ENCODE data around the gene AKR1B15. TPM values are rescaled to one million over a fixed set of nuclear protein-coding genes. Genes with fewer than 3 reads are reported as not detected.
"Not testable (repeated sequence)": the region's sequence is repeated elsewhere in the genome, so short reads cannot be mapped to it uniquely, and the experiment has no call there.

AKR1B15 gene
- total RNA-seq, 2 donors from 2014 or later, result 0.27 to 0.28 TPM

GRCh38 chr7:134552105-134552504 lies 3.2 kb downstream of the AKR1B15 start:
- TF ChIP-seq, protein P1, sequence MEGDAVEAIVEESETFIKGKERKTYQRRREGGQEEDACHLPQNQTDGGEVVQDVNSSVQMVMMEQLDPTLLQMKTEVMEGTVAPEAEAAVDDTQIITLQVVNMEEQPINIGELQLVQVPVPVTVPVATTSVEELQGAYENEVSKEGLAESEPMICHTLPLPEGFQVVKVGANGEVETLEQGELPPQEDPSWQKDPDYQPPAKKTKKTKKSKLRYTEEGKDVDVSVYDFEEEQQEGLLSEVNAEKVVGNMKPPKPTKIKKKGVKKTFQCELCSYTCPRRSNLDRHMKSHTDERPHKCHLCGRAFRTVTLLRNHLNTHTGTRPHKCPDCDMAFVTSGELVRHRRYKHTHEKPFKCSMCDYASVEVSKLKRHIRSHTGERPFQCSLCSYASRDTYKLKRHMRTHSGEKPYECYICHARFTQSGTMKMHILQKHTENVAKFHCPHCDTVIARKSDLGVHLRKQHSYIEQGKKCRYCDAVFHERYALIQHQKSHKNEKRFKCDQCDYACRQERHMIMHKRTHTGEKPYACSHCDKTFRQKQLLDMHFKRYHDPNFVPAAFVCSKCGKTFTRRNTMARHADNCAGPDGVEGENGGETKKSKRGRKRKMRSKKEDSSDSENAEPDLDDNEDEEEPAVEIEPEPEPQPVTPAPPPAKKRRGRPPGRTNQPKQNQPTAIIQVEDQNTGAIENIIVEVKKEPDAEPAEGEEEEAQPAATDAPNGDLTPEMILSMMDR (IDR thresholded peaks at IDR 0.05), result no peak
- no peak for ATAC-seq (ENCODE audit: insufficient number of reproducible peaks, low FRiP score, low read depth)
- peaks cover 0 to 5% of the 10 kb centered on the region in 2 donors for H3K4me1 ChIP-seq (ENCODE audit: control insufficient read depth in 1 of 2, low read depth in 2 of 2)
- no peaks in the 10 kb centered on the region for H3K9me3 ChIP-seq
- no peaks in the 10 kb centered on the region for H3K27me3 ChIP-seq (replicated peaks; ENCODE audit: insufficient read depth)
- DNase-seq (ENCODE audit: low spot score), result no peak
- H3K36me3 ChIP-seq, result no peaks in the 10 kb centered on the region
- H3K4me3 ChIP-seq, result no peak overlapping the region
- H3K27ac ChIP-seq, result no peak overlapping the region

DNA sequence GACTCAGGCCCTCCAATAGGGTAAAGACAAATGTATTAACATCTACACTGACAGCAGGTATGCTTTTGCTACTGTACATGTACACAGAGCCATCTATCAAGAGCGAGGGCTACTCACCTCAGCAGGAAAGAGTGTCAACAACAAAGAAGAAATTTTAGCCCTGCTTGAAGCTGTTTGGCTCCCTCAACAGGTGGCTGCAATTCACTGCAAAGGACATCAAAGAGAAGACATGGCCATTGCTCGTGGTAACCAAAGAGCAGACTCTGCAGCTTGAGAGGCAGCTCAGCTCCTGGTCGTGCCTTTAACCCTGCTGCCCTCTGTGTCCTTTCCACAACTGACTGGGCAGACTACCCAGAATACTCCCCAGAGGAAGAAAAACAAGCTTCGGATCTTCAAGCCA lies 5.1 kb downstream of the AKR1B15 start:
- H3K27ac ChIP-seq, result no peak overlapping the region

GRCh38 chr7:134554417-134554966 lies 5.6 kb downstream of the AKR1B15 start:
- no peaks in the 10 kb centered on the region for H3K9me3 ChIP-seq
- no peak for DNase-seq (ENCODE audit: low spot score)
- H3K4me3 ChIP-seq, result no peak overlapping the region
- H3K27me3 ChIP-seq (replicated peaks; ENCODE audit: insufficient read depth), result no peaks in the 10 kb centered on the region
- no peaks in the 10 kb centered on the region for H3K36me3 ChIP-seq
- H3K4me1 ChIP-seq (ENCODE audit: control insufficient read depth in 1 of 2, low read depth in 2 of 2), result no peaks in the 10 kb centered on the region
- H3K27ac ChIP-seq, result no peak overlapping the region
- TF ChIP-seq, protein P1 (IDR thresholded peaks at IDR 0.05), result no peak
- no peak for ATAC-seq (ENCODE audit: insufficient number of reproducible peaks, low FRiP score, low read depth)

More for the DNA sequence above, 5.1 kb downstream of the AKR1B15 start:
- Histone ChIP-seq H3K4me3 (no peak overlapping the region), H3K9me3 (no peaks in the 10 kb centered on the region), H3K36me3 (no peaks in the 10 kb centered on the region), H3K27me3 (replicated peaks; ENCODE audit: insufficient read depth) (no peaks in the 10 kb centered on the region), H3K4me1 (ENCODE audit: control insufficient read depth in 1 of 2, low read depth in 2 of 2) (no peaks in the 10 kb centered on the region)
- no peak for DNase-seq (ENCODE audit: low spot score)
- no peak for ATAC-seq (ENCODE audit: insufficient number of reproducible peaks, low FRiP score, low read depth)
- TF ChIP-seq, protein P1 (IDR thresholded peaks at IDR 0.05), result no peak

- Histone ChIP-seq H3K9me3 (no peaks in the 10 kb centered on the region), H3K4me1 (ENCODE audit: control insufficient read depth in 1 of 2, low read depth in 2 of 2) (peaks cover 0 to under 1% of the 10 kb centered on the region in 2 donors), H3K4me3 (no peak overlapping the region), H3K36me3 (no peaks in the 10 kb centered on the region), H3K27me3 (replicated peaks; ENCODE audit: insufficient read depth) (no peaks in the 10 kb centered on the region), H3K27ac (no peak overlapping the region)
- ATAC-seq (ENCODE audit: insufficient number of reproducible peaks, low FRiP score, low read depth), result no peak
- DNase-seq (ENCODE audit: low spot score), result no peak
- TF ChIP-seq, protein P1 (IDR thresholded peaks at IDR 0.05), result no peak
Observed at GRCh38 chr7:134557391-134557790, 8.5 kb downstream of the AKR1B15 start.

DNA sequence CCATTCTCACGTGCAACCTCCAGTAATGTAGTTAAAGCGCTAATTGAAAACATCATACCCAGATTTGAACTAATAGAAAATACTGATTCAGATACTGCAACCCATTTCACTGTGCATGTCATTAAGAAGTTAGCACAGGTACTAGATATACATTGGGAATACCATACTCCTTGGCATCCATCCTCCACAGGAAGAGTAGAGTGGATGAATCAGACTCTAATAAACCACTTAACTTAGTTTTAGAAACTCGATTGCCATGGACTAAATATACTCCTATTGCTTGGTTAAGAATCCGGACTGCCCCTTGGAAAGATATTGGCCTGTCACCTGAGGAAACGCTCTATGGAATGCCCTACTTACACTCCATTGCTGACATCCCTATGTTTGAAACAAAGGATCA lies 9.5 kb downstream of the AKR1B15 start:
- ATAC-seq (ENCODE audit: insufficient number of reproducible peaks, low FRiP score, low read depth), result no peak
- DNase-seq (ENCODE audit: low spot score), result no peak
- Histone ChIP-seq H3K4me1 (ENCODE audit: control insufficient read depth in 1 of 2, low read depth in 2 of 2) (peaks cover 0 to 4% of the 10 kb centered on the region in 2 donors), H3K36me3 (no peaks in the 10 kb centered on the region), H3K4me3 (no peak overlapping the region), H3K27ac (no peak overlapping the region), H3K9me3 (no peaks in the 10 kb centered on the region), H3K27me3 (replicated peaks; ENCODE audit: insufficient read depth) (no peaks in the 10 kb centered on the region)
- TF ChIP-seq, protein P1 (IDR thresholded peaks at IDR 0.05), result no peak

- H3K36me3 ChIP-seq; H3K27ac ChIP-seq; H3K4me3 ChIP-seq; H3K4me1 ChIP-seq (ENCODE audit: control insufficient read depth in 1 of 2, low read depth in 2 of 2); DNase-seq (ENCODE audit: low spot score); H3K27me3 ChIP-seq (replicated peaks; ENCODE audit: insufficient read depth); H3K9me3 ChIP-seq; ATAC-seq (ENCODE audit: insufficient number of reproducible peaks, low FRiP score, low read depth): not testable (repeated sequence)
Observed at GRCh38 chr7:134561616-134562015, 12.7 kb downstream of the AKR1B15 start.

Measured in thoracic aorta (tissue), 2 donors.